ENCODE data around the gene NTRK3.

Gene NTRK3

DNA sequence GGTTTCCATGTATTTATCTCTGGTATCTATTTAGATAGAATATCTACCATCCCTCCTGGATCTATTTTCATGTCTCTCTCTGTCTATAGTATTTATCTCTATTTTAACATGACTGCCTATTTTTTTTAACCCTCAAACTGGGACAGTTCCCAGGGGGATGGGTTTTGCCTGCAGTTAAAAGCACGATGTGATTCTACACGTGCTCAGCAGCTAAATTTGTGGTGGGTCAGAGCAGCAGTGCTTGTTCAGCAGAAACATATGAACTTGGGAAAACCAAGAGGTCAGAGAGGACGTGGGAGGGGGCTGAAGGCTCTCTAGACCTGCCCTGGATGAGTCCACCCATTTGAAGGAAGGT, 189.2 kb downstream of the NTRK3 start:
- DNase-seq (ENCODE audit: low spot score): no peak
- H3K27ac ChIP-seq: no peak overlapping the region
- CTCF ChIA-PET: no interaction called here
- POLR2A ChIA-PET (ENCODE audit: low non-redundant PET): no interaction called here
- TF ChIP-seq, protein P1, sequence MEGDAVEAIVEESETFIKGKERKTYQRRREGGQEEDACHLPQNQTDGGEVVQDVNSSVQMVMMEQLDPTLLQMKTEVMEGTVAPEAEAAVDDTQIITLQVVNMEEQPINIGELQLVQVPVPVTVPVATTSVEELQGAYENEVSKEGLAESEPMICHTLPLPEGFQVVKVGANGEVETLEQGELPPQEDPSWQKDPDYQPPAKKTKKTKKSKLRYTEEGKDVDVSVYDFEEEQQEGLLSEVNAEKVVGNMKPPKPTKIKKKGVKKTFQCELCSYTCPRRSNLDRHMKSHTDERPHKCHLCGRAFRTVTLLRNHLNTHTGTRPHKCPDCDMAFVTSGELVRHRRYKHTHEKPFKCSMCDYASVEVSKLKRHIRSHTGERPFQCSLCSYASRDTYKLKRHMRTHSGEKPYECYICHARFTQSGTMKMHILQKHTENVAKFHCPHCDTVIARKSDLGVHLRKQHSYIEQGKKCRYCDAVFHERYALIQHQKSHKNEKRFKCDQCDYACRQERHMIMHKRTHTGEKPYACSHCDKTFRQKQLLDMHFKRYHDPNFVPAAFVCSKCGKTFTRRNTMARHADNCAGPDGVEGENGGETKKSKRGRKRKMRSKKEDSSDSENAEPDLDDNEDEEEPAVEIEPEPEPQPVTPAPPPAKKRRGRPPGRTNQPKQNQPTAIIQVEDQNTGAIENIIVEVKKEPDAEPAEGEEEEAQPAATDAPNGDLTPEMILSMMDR (conservative IDR thresholded peaks at IDR 0.05; ENCODE audit: low read depth): no peak

DNA sequence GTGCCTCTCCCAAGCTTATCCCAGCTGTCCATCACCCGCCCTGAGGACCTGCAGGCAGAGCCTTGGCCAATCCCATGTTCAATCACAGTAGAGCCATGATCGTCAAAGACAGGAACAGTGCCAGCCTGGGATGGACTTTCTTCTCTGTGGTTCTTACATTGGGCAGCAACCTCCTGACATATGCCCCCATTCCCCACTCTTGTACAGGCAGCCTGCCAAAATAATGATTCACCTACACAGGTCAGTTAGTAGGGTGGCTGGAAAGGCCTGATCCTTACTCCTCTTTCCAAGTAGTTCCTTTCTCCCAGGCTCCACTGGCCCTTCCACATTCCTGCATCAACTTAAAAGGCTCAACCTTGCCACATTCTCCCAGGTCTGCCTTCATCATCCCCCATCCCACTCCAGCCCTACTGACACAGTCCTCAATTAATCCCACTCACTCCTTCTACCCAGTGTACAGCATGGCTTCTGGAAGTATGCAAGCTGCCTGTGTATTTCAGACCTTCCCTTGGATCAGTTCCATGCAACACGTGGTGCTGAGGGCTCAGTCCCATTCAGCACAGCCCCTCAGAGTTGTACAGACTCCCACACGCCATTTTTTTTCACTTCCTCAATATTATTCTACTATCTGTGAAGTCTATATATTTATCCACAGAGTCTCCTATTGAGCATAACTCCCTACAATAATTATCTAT, 189.8 kb downstream of the NTRK3 start:
- TF ChIP-seq, protein P1 (conservative IDR thresholded peaks at IDR 0.05; ENCODE audit: low read depth): no peak
- no peak overlapping the region for H3K27ac ChIP-seq
- ChIA-PET POLR2A (ENCODE audit: low non-redundant PET) (no interaction called here), CTCF (no interaction called here)
- no peak for DNase-seq (ENCODE audit: low spot score)

DNA sequence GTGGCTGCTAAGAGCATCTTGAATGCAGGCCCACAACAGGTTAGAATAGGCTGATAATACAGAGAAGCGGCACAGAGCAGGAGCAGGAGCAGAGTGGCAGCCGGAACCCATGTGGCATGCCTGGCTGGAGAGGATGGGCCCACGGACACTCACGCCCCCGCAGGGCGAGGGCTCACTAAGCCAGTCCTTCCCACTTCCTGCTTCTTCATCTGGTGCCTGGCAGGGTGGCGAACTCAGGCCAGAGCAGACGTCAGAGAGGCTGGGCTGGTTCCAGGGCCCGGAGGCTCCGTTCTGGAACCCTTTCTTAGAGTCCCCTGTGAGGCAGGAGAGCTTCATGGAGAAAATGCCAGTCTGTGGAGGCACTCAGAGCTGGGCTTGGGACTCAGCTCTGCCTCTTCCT, 195.1 kb downstream of the NTRK3 start:
- CTCF ChIA-PET: no interaction called here
- H3K27ac ChIP-seq: no peak overlapping the region
- DNase-seq (ENCODE audit: low spot score): no peak
- TF ChIP-seq, protein P1 (conservative IDR thresholded peaks at IDR 0.05; ENCODE audit: low read depth): no peak
- POLR2A ChIA-PET (ENCODE audit: low non-redundant PET): no interaction called here

DNA sequence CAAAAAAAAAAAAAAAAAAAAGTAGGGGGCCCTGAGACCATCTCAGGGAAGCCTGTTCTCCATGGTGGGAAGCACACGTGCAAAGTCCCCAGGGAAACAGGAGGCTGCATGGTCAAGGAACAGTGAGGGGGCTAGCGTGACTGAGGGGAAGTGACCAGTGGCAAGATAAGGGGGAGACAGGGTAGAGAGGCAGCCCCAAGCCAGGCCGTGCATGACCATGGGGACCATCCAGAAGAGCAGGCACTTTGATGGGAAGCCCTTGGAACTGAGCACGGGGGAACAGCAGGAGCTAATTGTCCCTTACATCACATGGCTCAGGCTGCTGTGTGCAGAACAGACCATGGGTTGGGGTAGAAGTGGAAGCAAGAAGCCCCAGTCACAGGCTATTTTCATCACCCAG, 196.2 kb downstream of the NTRK3 start:
- ChIA-PET CTCF (interaction anchor here (1.3 kb wide), 1 partner anchor 10 kb away, joined by 5 read pairs; no protein-coding TSS in a partner anchor), POLR2A (ENCODE audit: low non-redundant PET) (no interaction called here)
- TF ChIP-seq, protein P1 (conservative IDR thresholded peaks at IDR 0.05; ENCODE audit: low read depth): no peak
- no peak for DNase-seq (ENCODE audit: low spot score)
- H3K27ac ChIP-seq: no peak overlapping the region

DNA sequence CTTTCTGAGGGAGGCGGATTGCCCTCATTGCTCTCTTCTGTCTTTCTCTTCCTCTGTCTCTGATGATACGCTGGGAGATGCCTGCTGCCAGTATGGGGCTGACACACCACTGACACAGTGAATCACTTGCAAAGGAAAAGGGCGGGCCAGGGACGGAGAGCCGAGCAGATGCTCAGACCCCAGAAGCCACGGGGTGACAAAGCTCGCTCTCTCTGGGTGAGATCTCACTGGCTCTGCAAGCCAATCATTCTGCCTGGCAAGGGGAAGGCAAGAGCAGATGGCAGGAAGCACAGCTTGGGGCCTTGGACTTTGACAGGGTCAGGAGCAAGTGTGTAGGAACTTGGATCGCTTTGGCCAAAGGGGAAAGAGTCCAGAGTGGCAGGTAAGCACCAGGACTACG, 198.7 kb downstream of the NTRK3 start:
- POLR2A ChIA-PET (ENCODE audit: low non-redundant PET): no interaction called here
- H3K27ac ChIP-seq: no peak overlapping the region
- no peak for DNase-seq (ENCODE audit: low spot score)
- CTCF ChIA-PET: no interaction called here
- TF ChIP-seq, protein P1 (conservative IDR thresholded peaks at IDR 0.05; ENCODE audit: low read depth): no peak

DNA sequence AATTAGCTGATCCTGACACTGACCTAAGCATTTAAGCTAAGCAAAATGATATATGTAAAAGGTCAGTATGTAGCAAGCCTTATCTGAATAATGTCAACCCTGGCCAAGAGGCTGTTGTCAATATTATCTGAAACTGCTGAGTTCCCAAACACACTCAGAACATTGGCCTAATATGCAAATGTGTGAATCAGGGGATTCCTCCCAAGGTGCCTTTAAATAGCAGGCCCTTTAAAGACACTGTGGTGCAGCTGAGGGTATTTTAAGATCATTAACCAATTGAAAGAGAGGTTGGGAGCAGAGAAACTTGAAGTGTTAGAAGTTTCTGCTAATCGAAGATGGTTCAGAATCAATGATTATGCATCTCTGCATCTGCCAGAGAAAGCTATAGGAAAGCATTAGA, 207.0 kb downstream of the NTRK3 start:
- H3K27ac ChIP-seq: no peak overlapping the region
- TF ChIP-seq, protein P1 (conservative IDR thresholded peaks at IDR 0.05; ENCODE audit: low read depth): no peak
- ChIA-PET POLR2A (ENCODE audit: low non-redundant PET) (no interaction called here), CTCF (interaction anchor here (1.0 kb wide), 1 partner anchor 11 kb away, joined by 5 read pairs; no protein-coding TSS in a partner anchor)
- DNase-seq (ENCODE audit: low spot score): no peak
